Neuronal stem cell (in vitro differentiated cells): ENCODE data around the gene IAH1.

Experiments
- DNase-seq: peaks from one replicate; pipeline ENCODE4 v3.0.0-alpha.2; 2013; ENCODE audit warnings: low spot score
- H2AFZ ChIP-seq: one replicate; pipeline ENCODE4 v1.6.1; 2013; ENCODE audit warnings: mild to moderate bottlenecking, low read length, inconsistent platforms
- H2AK5ac ChIP-seq: 2 replicates; pipeline ENCODE4 v1.6.1; 2013; ENCODE audit warnings: low read depth, mild to moderate bottlenecking, inconsistent platforms, low read length, moderate library complexity, mixed read lengths
- H2BK120ac ChIP-seq: 2 replicates; pipeline ENCODE4 v1.6.1; 2013; ENCODE audit warnings: low read depth, mild to moderate bottlenecking, inconsistent platforms, low read length, moderate library complexity, mixed read lengths
- H2BK12ac ChIP-seq: one replicate; pipeline ENCODE4 v1.6.1; 2013; ENCODE audit warnings: low read length, inconsistent platforms
- H2BK15ac ChIP-seq: 2 replicates; pipeline ENCODE4 v1.6.1; 2013; ENCODE audit warnings: mild to moderate bottlenecking, low read length, inconsistent platforms, mixed read lengths
- H2BK5ac ChIP-seq: one replicate; pipeline ENCODE4 v1.6.1; 2013; ENCODE audit warnings: inconsistent platforms, mild to moderate bottlenecking, low read length, moderate library complexity
- H3K14ac ChIP-seq: one replicate; pipeline ENCODE4 v1.6.1; 2013; ENCODE audit warnings: low read length, inconsistent platforms
- H3K18ac ChIP-seq: 2 replicates; pipeline ENCODE4 v1.6.1; 2013; ENCODE audit warnings: low read length, inconsistent platforms
- H3K23ac ChIP-seq: 2 replicates; pipeline ENCODE4 v1.6.1; 2013; ENCODE audit warnings: low read depth, mild to moderate bottlenecking, mixed read lengths, low read length, inconsistent platforms; ENCODE audit not compliant: poor library complexity
- H3K27ac ChIP-seq: replicated peaks from 3 replicates; pipeline ENCODE4 v1.5.1; 2013; ENCODE audit warnings: low read length, inconsistent platforms
- H3K27me3 ChIP-seq, 3 experiments: 2 replicates each; pipeline ENCODE4 v1.6.1; 2013; ENCODE audit warnings: low read length in 3 of 3, mild to moderate bottlenecking in 2 of 3, inconsistent platforms in 1 of 3, low read depth in 1 of 3, mixed read lengths in 1 of 3, moderate library complexity in 1 of 3; ENCODE audit not compliant: control insufficient read depth in 3 of 3, insufficient read depth in 3 of 3
- H3K36me3 ChIP-seq, 2 donors: replicated peaks in 1 of 2; 2 replicates each; pipeline ENCODE4 v1.6.1; 2013; ENCODE audit warnings: low read length in 2 of 2; ENCODE audit not compliant: control insufficient read depth in 2 of 2, insufficient read depth in 2 of 2
- H3K4ac ChIP-seq: 2 replicates; pipeline ENCODE4 v1.6.1; 2013; ENCODE audit warnings: inconsistent platforms, mild to moderate bottlenecking, low read length, moderate library complexity
- H3K4me1 ChIP-seq, 2 donors: 1 replicate in 1 of 2; 2 replicates in 1 of 2; pipeline ENCODE4 v1.6.1; 2013; ENCODE audit warnings: low read length in 2 of 2, low read depth in 1 of 2; ENCODE audit not compliant: control insufficient read depth in 2 of 2, insufficient read depth in 1 of 2
- H3K4me2 ChIP-seq: one replicate; pipeline ENCODE4 v1.6.1; 2013; ENCODE audit warnings: mild to moderate bottlenecking, low read length, inconsistent platforms; ENCODE audit not compliant: insufficient read depth, poor library complexity, severe bottlenecking
- H3K4me3 ChIP-seq, 2 donors: 2 replicates each; pipeline ENCODE4 v1.5.1; 2013; ENCODE audit warnings: low read length in 2 of 2, mild to moderate bottlenecking in 2 of 2, inconsistent platforms in 1 of 2, moderate library complexity in 1 of 2
- H3K79me1 ChIP-seq: one replicate; pipeline ENCODE4 v1.6.1; 2013; ENCODE audit warnings: low read depth, mild to moderate bottlenecking, inconsistent platforms, low read length, moderate library complexity
- H3K9ac ChIP-seq: one replicate; pipeline ENCODE4 v1.6.1; 2013; ENCODE audit warnings: mild to moderate bottlenecking, low read depth, low read length, inconsistent platforms; ENCODE audit not compliant: poor library complexity
- H3K9me3 ChIP-seq, 2 donors: replicated peaks in 1 of 2; 2 replicates each; pipeline versions ENCODE3 to v1.6.1; 2013; ENCODE audit warnings: low read length in 2 of 2, mild to moderate bottlenecking in 2 of 2, inconsistent platforms in 1 of 2, low read depth in 1 of 2, mixed read lengths in 1 of 2, moderate library complexity in 1 of 2; ENCODE audit not compliant: control insufficient read depth in 2 of 2, insufficient read depth in 1 of 2
- H4K8ac ChIP-seq: one replicate; pipeline ENCODE4 v1.6.1; 2013; ENCODE audit warnings: low read depth, mild to moderate bottlenecking, inconsistent platforms, low read length, moderate library complexity
- H4K91ac ChIP-seq: one replicate; pipeline ENCODE4 v1.6.1; 2013; ENCODE audit warnings: low read length, low read depth, mild to moderate bottlenecking, inconsistent platforms; ENCODE audit not compliant: poor library complexity
- WGBS, 2 donors: extraction: QIAGEN DNeasy Blood & Tissue Kit; methylation state at CpG; one replicate each; pipeline ENCODE4 v1.1.7; 2013; ENCODE audit warnings: missing lambda C conversion rate in 2 of 2, mixed read lengths in 1 of 2; ENCODE audit not compliant: insufficient read length in 2 of 2, insufficient replicate concordance in 1 of 2; ENCODE audit errors: extremely low coverage in 2 of 2; 5-methylcytosine and 5-hydroxymethylcytosine counted together

IAH1 gene

GRCh38 chr2:9494081-9494480, 19.7 kb downstream of the IAH1 start:
- H3K27ac ChIP-seq: no peak overlapping the region
- H3K18ac ChIP-seq: no peak overlapping the region
- no peak overlapping the region for H2BK120ac ChIP-seq
- no peak overlapping the region for H2AFZ ChIP-seq
- peaks cover 40 to 99% of the 10 kb centered on the region in 2 donors for H3K36me3 ChIP-seq
- H2BK5ac ChIP-seq: no peak overlapping the region
- H3K9ac ChIP-seq: no peak overlapping the region
- no peak overlapping the region for H4K91ac ChIP-seq
- H3K4me1 ChIP-seq: no peaks in the 10 kb centered on the region
- no peak overlapping the region for H2AK5ac ChIP-seq
- no peak overlapping the region for H3K23ac ChIP-seq
- H3K4me2 ChIP-seq: no peak overlapping the region
- no peaks in the 10 kb centered on the region for H3K27me3 ChIP-seq
- H3K9me3 ChIP-seq: no peaks in the 10 kb centered on the region
- DNase-seq: no peak
- no peak overlapping the region for H4K8ac ChIP-seq
- no peak overlapping the region for H2BK15ac ChIP-seq
- no peak overlapping the region for H3K4ac ChIP-seq
- no peak overlapping the region for H2BK12ac ChIP-seq
- no peak overlapping the region for H3K4me3 ChIP-seq
- no peaks in the 10 kb centered on the region for H3K79me1 ChIP-seq
- H3K14ac ChIP-seq: no peak overlapping the region
- WGBS, 2 donors: no CpG with 5 or more reads among the region's 1 CpG

GRCh38 chr2:9497017-9497416, 22.7 kb downstream of the IAH1 start:
- Histone ChIP-seq H3K36me3 (peaks cover 25 to 97% of the 10 kb centered on the region in 2 donors), H3K23ac (no peak overlapping the region), H3K9me3 (no peaks in the 10 kb centered on the region), H2BK120ac (no peak overlapping the region), H2BK12ac (no peak overlapping the region), H3K9ac (no peak overlapping the region), H4K8ac (no peak overlapping the region), H3K27ac (no peak overlapping the region), H3K4ac (no peak overlapping the region), H3K18ac (no peak overlapping the region), H3K79me1 (no peaks in the 10 kb centered on the region), H3K14ac (no peak overlapping the region), H3K4me1 (no peaks in the 10 kb centered on the region), H3K4me2 (no peak overlapping the region), H3K27me3 (no peaks in the 10 kb centered on the region), H2BK15ac (no peak overlapping the region), H2BK5ac (no peak overlapping the region), H2AK5ac (no peak overlapping the region), H3K4me3 (no peak overlapping the region), H4K91ac (no peak overlapping the region), H2AFZ (no peak overlapping the region)
- no CpG with 5 or more reads among the region's 4 CpGs for WGBS, 2 donors
- DNase-seq: no peak

- H3K36me3 ChIP-seq: peaks cover 23 to 96% of the 10 kb centered on the region in 2 donors
- no peak for DNase-seq
These were observed 23.9 kb downstream of the IAH1 start for GRCh38 chr2:9498210-9498609.

GRCh38 chr2:9508931-9509330, 34.6 kb downstream of the IAH1 start:
- no peak overlapping the region for H3K23ac ChIP-seq
- no peak overlapping the region for H3K4me3 ChIP-seq
- DNase-seq: no peak
- H3K9me3 ChIP-seq: no peaks in the 10 kb centered on the region
- no peak overlapping the region for H3K18ac ChIP-seq
- H3K27ac ChIP-seq: no peak overlapping the region
- no peak overlapping the region for H2AFZ ChIP-seq
- no peak overlapping the region for H2BK120ac ChIP-seq
- WGBS, 2 donors: no CpG with 5 or more reads among the region's 1 CpG
- H3K4ac ChIP-seq: no peak overlapping the region
- H3K36me3 ChIP-seq: peaks cover 5 to 76% of the 10 kb centered on the region in 2 donors
- H3K27me3 ChIP-seq: no peaks in the 10 kb centered on the region
- H4K8ac ChIP-seq: no peak overlapping the region
- H3K4me2 ChIP-seq: no peak overlapping the region
- H2BK15ac ChIP-seq: no peak overlapping the region
- H3K79me1 ChIP-seq: no peaks in the 10 kb centered on the region
- H2BK5ac ChIP-seq: no peak overlapping the region
- H4K91ac ChIP-seq: no peak overlapping the region
- no peak overlapping the region for H2AK5ac ChIP-seq
- no peak overlapping the region for H2BK12ac ChIP-seq
- no peak overlapping the region for H3K14ac ChIP-seq
- H3K4me1 ChIP-seq: peaks cover 0 to 19% of the 10 kb centered on the region in 2 donors
- no peak overlapping the region for H3K9ac ChIP-seq

More at GRCh38 chr2:9498210-9498609, 23.9 kb downstream of the IAH1 start:
- Histone ChIP-seq H3K4me2 (no peak overlapping the region), H3K9me3 (no peaks in the 10 kb centered on the region), H3K79me1 (no peaks in the 10 kb centered on the region), H3K14ac (no peak overlapping the region), H3K23ac (no peak overlapping the region), H3K27me3 (no peaks in the 10 kb centered on the region), H3K4me1 (no peaks in the 10 kb centered on the region), H2BK15ac (no peak overlapping the region), H3K4me3 (no peak overlapping the region), H2AFZ (no peak overlapping the region), H3K27ac (no peak overlapping the region), H4K8ac (no peak overlapping the region), H3K18ac (no peak overlapping the region), H2BK120ac (no peak overlapping the region), H2AK5ac (no peak overlapping the region), H4K91ac (no peak overlapping the region), H2BK12ac (no peak overlapping the region), H3K4ac (no peak overlapping the region), H3K9ac (no peak overlapping the region), H2BK5ac (no peak overlapping the region)
- WGBS, 2 donors: no CpG with 5 or more reads among the region's 1 CpG
